ENCODE measurements around the gene S100A2. TPM values are rescaled to one million over a fixed set of nuclear protein-coding genes. Genes with fewer than 3 reads are reported as not detected.
"Not testable (repeated sequence)": the region's sequence is repeated elsewhere in the genome, so short reads cannot be mapped to it uniquely, and the experiment has no call there.

The S100A2 gene
- polyA plus RNA-seq, 3 donors = 0.32 TPM; not detected in 2

DNA sequence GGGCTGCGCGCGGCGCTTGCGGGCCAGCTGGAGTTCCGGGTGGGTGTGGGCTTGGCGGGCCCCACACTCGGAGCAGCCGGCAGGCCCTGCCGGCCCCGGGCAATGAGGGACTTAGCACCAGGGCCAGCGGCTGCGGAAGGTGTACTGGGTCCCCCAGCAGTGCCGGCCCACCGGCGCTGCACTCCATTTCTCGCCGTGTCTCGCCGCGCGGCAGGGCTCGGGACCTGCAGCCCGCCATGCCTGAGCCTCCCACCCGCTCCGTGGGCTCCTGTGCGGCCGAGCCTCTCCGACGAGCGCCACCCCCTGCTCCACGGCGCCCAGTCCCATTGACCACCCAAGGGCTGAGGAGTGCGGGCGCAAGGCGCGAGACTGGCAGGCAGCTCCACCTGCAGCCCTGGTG lies 43.8 kb downstream of the S100A2 start:
- H3K4me1 ChIP-seq (ENCODE audit: control insufficient read depth in 1 of 2, insufficient read depth in 2 of 2, low read length in 2 of 2) = peaks cover 43 to 48% of the 10 kb centered on the region in 2 donors
- H3K36me3 ChIP-seq (replicated peaks in 1 of 2; ENCODE audit: control insufficient read depth in 1 of 2, insufficient read depth in 2 of 2, low read length in 2 of 2); H3K9me3 Mint-ChIP-seq; DNase-seq; H4K20me1 ChIP-seq (ENCODE audit: insufficient read depth, low read length); H3K4me3 Mint-ChIP-seq; H3K36me3 Mint-ChIP-seq; H3K9me3 ChIP-seq (replicated peaks in 1 of 2; ENCODE audit: control insufficient read depth in 1 of 2, insufficient read depth in 1 of 2, low read length in 2 of 2); H3K4me2 ChIP-seq (replicated peaks; ENCODE audit: extremely low read depth, low read length, poor library complexity, severe bottlenecking); H3K4me3 ChIP-seq (replicated peaks in 1 of 3; ENCODE audit: low read depth in 2 of 3, low read length in 3 of 3); H2AFZ ChIP-seq (ENCODE audit: insufficient read depth, low read depth, low read length, poor library complexity, severe bottlenecking); H3K27me3 Mint-ChIP-seq (ENCODE audit: low read depth in 3 of 3); H3K79me2 ChIP-seq (ENCODE audit: insufficient read depth, low read length); H3K9ac ChIP-seq (ENCODE audit: insufficient read depth, low read length, poor library complexity, severe bottlenecking); H3K27ac ChIP-seq (ENCODE audit: low read depth in 1 of 2, low read length in 2 of 2); H3K27me3 ChIP-seq (ENCODE audit: control insufficient read depth in 2 of 2, insufficient read depth in 2 of 2, low read length in 2 of 2); intact Hi-C loops (cut with micrococcal nuclease): not testable (repeated sequence)
- whole genome bisulfite sequencing (ENCODE audit: insufficient coverage) = 97% methylated on average over 32 of the region's 37 CpGs
- peak overlapping the region in 1 of 7 donors; percentile 45 for H3K27ac Mint-ChIP-seq
- peaks cover 53% of the 10 kb centered on the region for H3K4me1 Mint-ChIP-seq

- H3K9me3 ChIP-seq (replicated peaks in 1 of 2; ENCODE audit: control insufficient read depth in 1 of 2, insufficient read depth in 1 of 2, low read length in 2 of 2) = no peaks in the 10 kb centered on the region
- H4K20me1 ChIP-seq (ENCODE audit: insufficient read depth, low read length) = no peaks in the 10 kb centered on the region
- Mint-ChIP-seq H3K36me3 (peaks cover 0 to 2% of the 10 kb centered on the region in 2 donors), H3K4me1 (peaks cover 52% of the 10 kb centered on the region), H3K9me3 (peaks cover 0 to 7% (median 3%) of the 10 kb centered on the region in 7 donors), H3K27me3 (ENCODE audit: low read depth in 3 of 3) (peaks cover 0 to 2% (median 0%) of the 10 kb centered on the region in 3 donors), H3K27ac (no peak overlapping the region), H3K4me3 (no peak overlapping the region)
- intact Hi-C loops (cut with micrococcal nuclease) = no loop called here
- H3K4me2 ChIP-seq (replicated peaks; ENCODE audit: extremely low read depth, low read length, poor library complexity, severe bottlenecking) = no peak overlapping the region
- no peaks in the 10 kb centered on the region for H3K36me3 ChIP-seq (replicated peaks in 1 of 2; ENCODE audit: control insufficient read depth in 1 of 2, insufficient read depth in 2 of 2, low read length in 2 of 2)
- no peak overlapping the region for H3K9ac ChIP-seq (ENCODE audit: insufficient read depth, low read length, poor library complexity, severe bottlenecking)
- peaks cover 43 to 48% of the 10 kb centered on the region in 2 donors for H3K4me1 ChIP-seq (ENCODE audit: control insufficient read depth in 1 of 2, insufficient read depth in 2 of 2, low read length in 2 of 2)
- no peaks in the 10 kb centered on the region for H3K79me2 ChIP-seq (ENCODE audit: insufficient read depth, low read length)
- H3K27ac ChIP-seq (ENCODE audit: low read depth in 1 of 2, low read length in 2 of 2) = no peak overlapping the region
- H3K27me3 ChIP-seq (ENCODE audit: control insufficient read depth in 2 of 2, insufficient read depth in 2 of 2, low read length in 2 of 2) = no peaks in the 10 kb centered on the region
- no peak overlapping the region for H2AFZ ChIP-seq (ENCODE audit: insufficient read depth, low read depth, low read length, poor library complexity, severe bottlenecking)
- DNase-seq = no peak
- WGBS (ENCODE audit: insufficient coverage) = 100% methylated on average over 1 of the region's 4 CpGs
- no peak overlapping the region for H3K4me3 ChIP-seq (replicated peaks in 1 of 3; ENCODE audit: low read depth in 2 of 3, low read length in 3 of 3)
- TF ChIP-seq, protein P1, sequence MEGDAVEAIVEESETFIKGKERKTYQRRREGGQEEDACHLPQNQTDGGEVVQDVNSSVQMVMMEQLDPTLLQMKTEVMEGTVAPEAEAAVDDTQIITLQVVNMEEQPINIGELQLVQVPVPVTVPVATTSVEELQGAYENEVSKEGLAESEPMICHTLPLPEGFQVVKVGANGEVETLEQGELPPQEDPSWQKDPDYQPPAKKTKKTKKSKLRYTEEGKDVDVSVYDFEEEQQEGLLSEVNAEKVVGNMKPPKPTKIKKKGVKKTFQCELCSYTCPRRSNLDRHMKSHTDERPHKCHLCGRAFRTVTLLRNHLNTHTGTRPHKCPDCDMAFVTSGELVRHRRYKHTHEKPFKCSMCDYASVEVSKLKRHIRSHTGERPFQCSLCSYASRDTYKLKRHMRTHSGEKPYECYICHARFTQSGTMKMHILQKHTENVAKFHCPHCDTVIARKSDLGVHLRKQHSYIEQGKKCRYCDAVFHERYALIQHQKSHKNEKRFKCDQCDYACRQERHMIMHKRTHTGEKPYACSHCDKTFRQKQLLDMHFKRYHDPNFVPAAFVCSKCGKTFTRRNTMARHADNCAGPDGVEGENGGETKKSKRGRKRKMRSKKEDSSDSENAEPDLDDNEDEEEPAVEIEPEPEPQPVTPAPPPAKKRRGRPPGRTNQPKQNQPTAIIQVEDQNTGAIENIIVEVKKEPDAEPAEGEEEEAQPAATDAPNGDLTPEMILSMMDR (IDR thresholded peaks at IDR 0.05) = no peak
Measured at GRCh38 chr1:153520818-153521476, 44.7 kb downstream of the S100A2 start.

- H3K9me3 Mint-ChIP-seq; H3K36me3 ChIP-seq (replicated peaks in 1 of 2; ENCODE audit: control insufficient read depth in 1 of 2, insufficient read depth in 2 of 2, low read length in 2 of 2); H2AFZ ChIP-seq (ENCODE audit: insufficient read depth, low read depth, low read length, poor library complexity, severe bottlenecking); H3K27me3 ChIP-seq (ENCODE audit: control insufficient read depth in 2 of 2, insufficient read depth in 2 of 2, low read length in 2 of 2); DNase-seq; H4K20me1 ChIP-seq (ENCODE audit: insufficient read depth, low read length); H3K9me3 ChIP-seq (replicated peaks in 1 of 2; ENCODE audit: control insufficient read depth in 1 of 2, insufficient read depth in 1 of 2, low read length in 2 of 2); intact Hi-C loops (cut with micrococcal nuclease); H3K4me3 Mint-ChIP-seq; H3K79me2 ChIP-seq (ENCODE audit: insufficient read depth, low read length); H3K4me2 ChIP-seq (replicated peaks; ENCODE audit: extremely low read depth, low read length, poor library complexity, severe bottlenecking); H3K9ac ChIP-seq (ENCODE audit: insufficient read depth, low read length, poor library complexity, severe bottlenecking); H3K36me3 Mint-ChIP-seq; H3K27me3 Mint-ChIP-seq (ENCODE audit: low read depth in 3 of 3); H3K27ac ChIP-seq (ENCODE audit: low read depth in 1 of 2, low read length in 2 of 2); H3K4me3 ChIP-seq (replicated peaks in 1 of 3; ENCODE audit: low read depth in 2 of 3, low read length in 3 of 3): not testable (repeated sequence)
- peak overlapping the region in 1 of 7 donors; percentile 13 for H3K27ac Mint-ChIP-seq
- peaks cover 53% of the 10 kb centered on the region for H3K4me1 Mint-ChIP-seq
- H3K4me1 ChIP-seq (ENCODE audit: control insufficient read depth in 1 of 2, insufficient read depth in 2 of 2, low read length in 2 of 2) = peaks cover 49 to 53% of the 10 kb centered on the region in 2 donors
- WGBS (ENCODE audit: insufficient coverage) = 40% methylated on average over 1 of the region's 5 CpGs
Measured at GRCh38 chr1:153520137-153520691, 45.4 kb downstream of the S100A2 start.

All from CD14-positive monocyte (primary cell).